Posterior cingulate gyrus (tissue), 11 donors: ENCODE results near the gene PTBP3.
A peak's percentile ranks its signal among the peaks of the same experiment; 100 is the strongest.
"Not testable (repeated sequence)": the region's sequence is repeated elsewhere in the genome, so short reads cannot be mapped to it uniquely, and the experiment has no call there.

ENCODE experiments used
- DNase-seq, 10 donors: peaks; one replicate each; pipeline versions ENCODE4 v3.0.0 to v3.0.0-alpha.2; 2020 to 2021; ENCODE audit warnings: mixed read lengths in 3 of 10
- intact Hi-C: fragments of 100-400 bp; cut with DNase I; formaldehyde crosslinking; loops from one replicate; pipeline ENCODE4 v1.15.1; 2023

The PTBP3 gene, protein sequence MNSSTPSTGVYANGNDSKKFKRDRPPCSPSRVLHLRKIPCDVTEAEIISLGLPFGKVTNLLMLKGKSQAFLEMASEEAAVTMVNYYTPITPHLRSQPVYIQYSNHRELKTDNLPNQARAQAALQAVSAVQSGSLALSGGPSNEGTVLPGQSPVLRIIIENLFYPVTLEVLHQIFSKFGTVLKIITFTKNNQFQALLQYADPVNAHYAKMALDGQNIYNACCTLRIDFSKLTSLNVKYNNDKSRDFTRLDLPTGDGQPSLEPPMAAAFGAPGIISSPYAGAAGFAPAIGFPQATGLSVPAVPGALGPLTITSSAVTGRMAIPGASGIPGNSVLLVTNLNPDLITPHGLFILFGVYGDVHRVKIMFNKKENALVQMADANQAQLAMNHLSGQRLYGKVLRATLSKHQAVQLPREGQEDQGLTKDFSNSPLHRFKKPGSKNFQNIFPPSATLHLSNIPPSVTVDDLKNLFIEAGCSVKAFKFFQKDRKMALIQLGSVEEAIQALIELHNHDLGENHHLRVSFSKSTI

DNA sequence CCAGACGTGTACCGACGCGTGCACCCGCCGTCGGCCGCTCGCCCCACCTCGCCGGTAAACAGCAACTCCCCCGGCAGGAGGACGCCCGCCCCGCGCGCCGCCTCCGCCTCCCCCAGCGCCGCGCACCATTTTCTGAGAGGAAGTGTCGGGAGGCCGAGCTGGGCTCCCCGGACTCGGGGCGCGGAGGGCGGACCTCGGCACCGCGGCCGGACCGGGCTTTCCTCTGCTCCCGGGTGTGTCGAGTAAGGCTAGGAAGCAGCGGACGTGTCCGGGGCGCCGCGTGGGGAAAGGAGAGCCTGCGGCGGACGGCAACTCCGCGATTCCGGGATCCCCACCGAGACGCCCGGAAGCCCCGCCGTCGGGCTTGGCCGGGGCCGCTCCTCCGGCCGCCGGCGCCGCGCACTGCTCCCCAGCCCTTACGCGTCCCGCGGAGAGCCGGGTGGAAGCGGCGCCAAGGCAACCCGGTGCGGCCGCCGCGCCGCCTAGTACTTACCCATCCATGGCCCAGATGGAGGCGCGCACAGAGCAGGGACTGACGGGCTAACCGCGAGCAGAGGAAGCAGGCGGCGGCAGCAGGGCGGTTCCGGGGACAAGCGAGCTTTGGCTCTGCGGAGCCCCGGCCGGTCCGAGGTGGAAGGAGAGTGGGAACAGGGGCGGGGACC is at the start of gene PTBP3:
Gene PTBP3, minus strand, starts transcription at position 643 of the 662 bp plus-strand sequence. CDS start 35,754 bp downstream, outside the sequence.
- peak; percentile 23 to 94 (median 49) for DNase-seq
- intact Hi-C loops: loop anchor here (2.0 to 10.0 kb wide), 3 partner anchors 46 to 436 kb away; partner anchors contain the start of gene UGCG

DNA sequence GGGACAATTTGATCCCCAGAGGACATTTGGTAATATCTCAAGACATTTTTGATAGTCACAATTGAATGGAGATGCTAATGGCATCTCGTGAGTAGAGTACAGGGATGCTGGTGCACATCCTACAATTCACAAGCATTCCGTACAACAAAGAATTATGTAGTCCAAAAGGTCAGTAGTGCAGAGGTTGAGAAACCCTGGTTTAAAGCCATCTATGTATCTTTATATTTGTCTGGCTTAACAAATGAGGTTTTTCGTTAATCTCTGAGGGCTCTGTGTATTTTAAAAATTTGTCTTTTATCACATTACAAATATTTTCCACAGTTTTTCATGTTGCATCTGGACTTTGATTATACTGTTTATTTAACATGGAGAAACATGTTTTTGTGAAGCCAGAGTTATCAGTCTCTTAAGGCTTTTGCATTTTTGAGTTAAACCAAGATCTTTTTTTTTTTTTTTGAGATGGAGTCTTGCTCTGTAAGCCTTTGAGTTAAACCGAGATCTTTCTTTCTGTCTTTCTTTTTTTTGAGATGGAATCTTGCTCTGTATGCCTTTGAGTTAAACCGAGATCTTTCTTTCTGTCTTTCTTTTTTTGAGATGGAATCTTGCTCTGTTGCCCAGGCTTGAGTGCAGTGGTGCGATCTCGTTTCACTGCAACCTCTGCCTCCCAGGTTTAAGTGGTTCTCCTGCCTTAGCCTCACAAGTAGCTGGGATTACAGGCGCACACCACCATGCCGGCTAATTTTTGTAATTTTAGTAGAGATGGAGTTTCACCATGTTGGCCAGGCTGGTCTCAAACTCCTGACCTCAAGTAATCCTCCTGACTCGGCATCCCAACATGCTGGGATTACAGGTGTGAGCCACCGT is 49.3 kb upstream of the PTBP3 start:
- no peak for DNase-seq
- intact Hi-C loops: loop anchor here (5.0 kb wide), 1 partner anchor 485 kb away; the partner anchor contains the start of gene UGCG

DNA sequence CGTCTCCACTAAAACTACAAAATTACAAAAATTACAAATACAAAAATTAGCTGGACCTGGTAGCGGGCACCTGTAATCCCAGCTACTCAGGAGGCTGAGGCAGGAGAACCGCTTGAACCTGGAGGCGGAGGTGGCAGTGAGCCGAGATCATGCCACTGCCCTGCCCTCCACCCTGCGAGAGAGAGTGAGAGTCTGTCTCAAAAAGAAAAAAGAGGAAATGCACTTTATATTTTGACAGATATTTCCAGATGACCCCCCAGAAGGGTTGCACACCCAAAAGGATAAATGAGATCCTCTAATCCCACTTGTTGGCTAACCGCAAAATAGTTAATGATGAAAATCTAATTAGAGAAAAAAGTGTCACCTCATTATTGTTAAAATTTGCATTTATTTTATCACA is 48.6 kb upstream of the PTBP3 start:
- DNase-seq: no peak
- intact Hi-C loops: loop anchor here (5.0 kb wide), 1 partner anchor 485 kb away; the partner anchor contains the start of gene UGCG

DNA sequence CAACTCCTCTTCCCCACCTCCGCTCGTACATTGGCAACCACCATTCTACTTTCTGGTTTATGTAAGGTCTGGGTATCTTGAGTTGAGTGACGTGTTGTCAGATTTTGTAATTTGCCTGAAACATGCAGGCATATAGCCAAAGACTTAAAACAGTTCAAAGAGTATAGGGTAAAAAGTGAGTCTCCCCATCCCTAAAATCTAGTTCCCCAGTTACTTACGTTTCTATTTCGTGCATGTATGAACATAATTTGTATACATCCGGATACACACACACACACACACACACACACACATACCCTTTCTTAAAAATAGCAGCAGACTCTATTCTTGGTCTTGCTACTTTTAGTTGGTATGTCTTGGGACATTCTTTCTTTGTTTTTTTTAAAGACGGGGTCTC is 47.4 kb upstream of the PTBP3 start:
- no peak for DNase-seq
- intact Hi-C loops: loop anchor here (2.0 to 5.0 kb wide), 2 partner anchors 106 to 484 kb away; partner anchors contain the start of genes KIAA1958 and UGCG

DNA sequence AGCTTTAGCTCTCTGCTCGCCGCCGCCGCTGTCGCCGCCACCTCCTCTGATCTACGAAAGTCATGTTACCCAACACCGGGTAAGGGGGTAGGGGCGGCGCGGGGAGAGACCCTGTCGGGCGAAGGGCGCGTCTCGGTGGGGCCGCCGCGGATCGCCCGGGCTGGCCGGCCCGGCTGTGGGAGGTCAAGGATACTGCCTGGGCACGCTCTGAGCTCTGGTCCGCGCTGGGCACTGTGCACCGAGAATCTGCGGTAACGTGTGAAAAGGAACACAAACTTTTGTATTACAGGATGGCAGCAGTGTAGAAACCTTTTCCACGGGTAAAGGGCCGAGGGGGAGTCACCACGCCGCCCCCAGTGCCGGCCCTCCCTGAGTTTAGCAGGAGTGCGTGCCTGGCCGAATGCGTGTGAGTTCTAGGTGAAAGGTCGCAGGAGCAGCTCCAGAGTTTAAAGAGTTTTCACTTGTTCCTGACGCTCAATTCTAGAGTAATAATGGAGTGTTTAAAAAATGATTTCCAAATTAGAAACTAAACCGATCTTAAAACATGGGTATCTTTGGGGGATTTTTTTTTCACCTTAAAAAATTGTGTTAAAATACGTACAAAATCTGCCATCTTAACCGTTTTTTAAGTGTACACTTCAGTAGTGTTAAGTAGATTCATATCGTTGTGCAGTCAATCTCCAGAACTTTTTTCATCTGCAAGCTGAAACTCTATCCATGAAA is 46.8 kb upstream of the PTBP3 start, which contains the start of gene HSDL2:
Gene HSDL2, plus strand, starts transcription at position 7 of the 723 bp plus-strand sequence. Its CDS starts 56 bp downstream, at position 63.
- DNase-seq: peak in 2 of 10 donors; percentile 22 to 77
- intact Hi-C loops: loop anchor here (2.0 to 5.0 kb wide), 2 partner anchors 107 to 483 kb away; partner anchors contain the start of genes KIAA1958 and UGCG

DNA sequence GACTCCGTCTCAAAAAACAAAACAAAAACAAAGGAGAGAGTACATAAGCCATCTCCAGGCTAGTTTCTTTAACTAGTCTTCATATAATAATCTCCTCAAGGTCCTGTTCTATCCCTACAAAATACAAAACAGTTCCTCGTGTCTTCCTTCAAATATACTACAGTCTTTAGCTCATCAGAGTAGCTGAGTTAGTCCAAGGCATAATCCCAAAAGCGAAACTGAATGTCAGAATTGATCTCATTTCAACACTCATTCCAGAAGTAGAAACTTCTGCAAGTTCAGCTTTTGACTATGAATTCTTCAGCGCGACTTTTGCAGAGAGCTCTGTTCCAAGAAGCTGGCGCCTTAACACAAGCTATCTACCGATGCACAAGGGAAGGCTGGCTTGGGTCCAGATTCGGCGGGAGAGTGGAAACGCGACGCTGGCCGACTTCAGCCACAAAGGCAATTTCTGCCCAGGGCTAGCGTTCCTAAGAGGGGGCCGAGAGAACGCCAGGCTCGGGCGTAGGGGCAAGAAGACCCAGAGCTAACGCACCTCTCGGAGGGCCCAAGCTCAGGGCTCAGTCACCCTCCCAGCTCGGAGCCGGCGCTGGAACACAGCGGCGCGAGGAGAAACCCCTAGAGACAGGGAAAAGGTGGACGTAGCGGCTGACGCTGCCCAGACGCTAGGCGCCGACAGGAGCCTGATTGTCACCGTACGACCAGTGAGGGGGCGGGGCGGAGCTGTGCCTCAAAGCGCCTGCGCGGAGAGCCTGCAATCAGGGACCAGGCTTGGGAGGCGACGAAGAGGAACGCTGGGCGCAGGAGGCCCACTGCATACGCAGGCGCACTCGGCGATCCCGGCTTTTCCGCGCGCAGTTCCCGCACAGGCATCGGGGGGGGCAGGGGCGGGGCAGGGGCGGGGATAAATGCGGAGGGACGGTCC is 46.0 kb upstream of the PTBP3 start:
- intact Hi-C loops: loop anchor here (2.0 to 5.0 kb wide), 4 partner anchors 47 to 482 kb away; partner anchors contain the start of genes INIP, KIAA1958, PTBP3 and UGCG

DNA sequence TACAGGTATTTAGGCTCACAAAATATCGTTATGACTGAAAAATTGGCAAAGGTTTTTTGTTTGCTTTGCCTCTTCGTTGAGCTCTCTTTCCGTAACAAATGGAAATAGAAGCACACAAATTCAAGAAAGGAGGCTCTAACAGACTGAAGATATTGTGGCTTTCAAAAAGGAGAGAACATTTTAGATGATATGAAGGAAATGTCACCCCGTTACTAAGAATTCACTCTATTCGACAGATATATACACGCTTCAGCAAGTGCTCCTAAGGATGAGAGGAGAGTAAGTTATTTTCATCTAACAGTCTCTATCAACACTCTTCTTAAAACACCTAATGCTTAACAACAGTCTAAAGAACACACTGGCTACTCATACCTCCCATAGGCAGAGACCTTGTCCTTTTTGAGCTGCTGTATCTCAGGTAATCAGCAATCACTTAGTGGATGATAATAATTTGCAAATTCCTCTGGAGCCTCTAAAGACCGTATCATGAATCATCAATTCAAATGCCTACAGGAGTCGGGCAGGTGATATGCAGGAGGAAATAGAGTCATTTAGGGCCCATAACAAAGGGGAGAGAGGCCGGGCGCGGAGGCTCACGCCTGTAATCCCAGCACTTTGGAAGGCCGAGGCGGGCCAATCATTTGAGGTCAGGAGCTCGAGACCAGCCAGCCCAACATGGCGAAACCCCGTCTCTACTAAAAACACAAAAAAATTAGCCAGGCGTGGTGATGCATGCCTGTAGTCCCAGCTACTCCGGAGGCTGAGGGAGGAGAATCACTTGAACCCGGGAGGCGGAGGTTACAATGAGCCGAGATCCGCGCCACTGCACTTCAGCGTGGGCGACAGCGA is 45.1 kb upstream of the PTBP3 start:
- intact Hi-C loops: loop anchor here (2.0 to 5.0 kb wide), 2 partner anchors 46 to 339 kb away; partner anchors contain the start of genes INIP and PTBP3
- peak in 1 of 10 donors; percentile 12 for DNase-seq

More for the DNA sequence above, 46.0 kb upstream of the PTBP3 start:
- DNase-seq: peak; percentile 97 to 100 (median 99)

DNA sequence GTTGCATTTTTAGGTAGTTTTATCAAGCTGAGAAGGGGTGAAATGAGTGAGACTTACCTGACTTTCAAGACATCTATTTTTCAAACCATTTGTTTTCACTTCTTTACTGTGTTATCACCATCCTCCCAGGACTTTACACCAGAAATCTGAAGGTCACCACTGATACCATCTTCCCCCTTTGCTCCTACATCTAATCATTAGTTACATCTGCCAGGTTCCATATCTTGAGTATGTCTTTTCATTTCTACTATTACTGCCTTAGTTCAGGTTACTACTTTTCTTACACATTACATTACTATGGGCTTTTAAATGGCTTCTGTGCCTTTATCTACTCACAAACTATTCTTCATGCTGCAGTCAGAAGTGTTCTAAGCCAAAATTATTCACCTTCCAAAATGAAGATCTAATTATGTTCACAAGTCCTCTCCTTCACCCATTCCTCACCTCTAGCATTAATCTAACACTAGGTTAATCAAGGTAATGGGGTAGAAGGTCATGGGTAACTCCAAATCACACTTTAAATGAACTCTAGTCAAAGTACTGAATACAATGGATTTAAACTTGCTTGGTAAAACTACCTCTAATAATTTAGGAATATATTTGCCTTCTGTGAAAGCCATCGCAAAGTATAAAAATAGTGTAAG is 44.4 kb upstream of the PTBP3 start:
- intact Hi-C loops: loop anchor here (2.0 to 5.0 kb wide), 2 partner anchors 45 to 339 kb away; partner anchors contain the start of genes INIP and PTBP3
- no peak for DNase-seq

DNA sequence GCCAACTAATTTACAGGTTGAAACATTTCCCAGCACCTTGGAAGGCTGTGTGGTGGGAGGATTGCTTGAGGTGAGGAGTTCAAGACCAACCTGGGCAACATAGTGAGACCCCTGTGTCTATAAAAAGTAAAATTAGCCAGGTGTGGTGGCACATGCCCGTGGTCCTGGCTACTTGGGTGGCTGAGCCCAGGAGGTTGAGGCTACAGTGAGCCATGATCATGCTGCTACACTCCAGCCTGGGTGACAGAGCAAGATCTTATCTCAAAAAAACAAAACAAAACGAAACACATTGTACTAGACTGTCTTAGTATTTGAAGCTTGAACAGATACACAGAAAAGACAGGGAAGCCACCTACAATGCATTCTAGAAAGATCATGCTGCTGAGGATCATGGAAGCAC is 43.7 kb upstream of the PTBP3 start:
- no peak for DNase-seq
- intact Hi-C loops: loop anchor here (5.0 kb wide), 1 partner anchor 340 kb away; the partner anchor contains the start of gene INIP

DNA sequence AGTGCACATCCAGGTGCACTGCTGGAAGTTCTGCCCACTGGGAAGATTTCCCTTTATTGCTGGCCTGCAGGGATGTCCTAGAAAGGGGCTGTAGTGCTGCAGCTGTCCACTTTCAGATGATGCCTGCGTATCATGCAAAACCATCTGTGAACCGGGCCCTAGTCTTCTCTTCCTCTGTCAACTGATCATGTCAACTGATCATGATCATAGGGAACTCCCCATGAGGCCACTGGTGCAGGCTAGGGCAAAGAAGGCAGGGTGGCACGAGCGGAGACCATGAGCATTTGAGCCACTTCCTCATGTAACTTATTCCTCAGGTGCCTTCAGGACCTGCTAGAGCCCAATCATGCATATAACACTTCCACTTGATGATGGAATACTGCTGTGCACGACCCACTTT is 41.9 kb upstream of the PTBP3 start:
- intact Hi-C loops: loop anchor here (5.0 kb wide), 1 partner anchor 342 kb away; the partner anchor contains the start of gene INIP
- DNase-seq: no peak

DNA sequence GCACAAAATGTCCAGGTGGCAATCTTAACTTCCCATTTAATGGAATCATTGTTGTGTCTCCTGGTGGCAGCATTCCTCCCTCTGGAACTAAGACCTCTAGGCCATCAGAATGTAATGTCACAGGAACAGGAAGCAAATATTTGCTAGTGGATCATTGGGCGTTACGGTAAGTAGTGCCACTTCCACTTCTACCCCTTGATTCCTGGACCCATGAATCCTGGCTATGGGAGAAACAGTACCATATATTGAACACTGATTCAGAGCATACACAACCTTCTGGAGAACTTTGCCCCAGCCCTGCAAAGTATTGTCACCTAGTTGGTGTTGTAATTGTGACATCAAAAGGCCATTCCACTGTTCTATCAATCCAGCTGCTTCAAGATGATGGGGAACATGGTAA is 40.8 kb upstream of the PTBP3 start:
- DNase-seq, intact Hi-C loops: not testable (repeated sequence)

DNA sequence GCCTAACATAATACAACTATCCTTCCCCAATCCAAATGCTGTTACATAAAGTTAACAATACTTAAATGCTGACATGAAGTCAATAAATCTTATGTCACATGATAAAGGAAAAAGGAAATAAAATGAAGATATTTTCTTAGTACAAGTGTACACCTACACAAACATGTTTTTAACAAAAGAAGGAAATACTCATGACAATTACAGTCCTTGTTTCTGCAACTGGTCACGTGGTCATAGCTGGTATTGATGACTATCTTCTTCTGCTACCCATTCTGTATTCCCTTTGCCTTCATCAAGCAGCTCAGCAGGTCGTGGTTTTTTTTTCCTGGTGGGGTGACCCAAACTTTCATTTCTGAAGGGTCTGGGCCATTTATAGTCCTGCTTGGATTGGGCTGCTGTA is 40.2 kb upstream of the PTBP3 start:
- intact Hi-C loops, DNase-seq: not testable (repeated sequence)

DNA sequence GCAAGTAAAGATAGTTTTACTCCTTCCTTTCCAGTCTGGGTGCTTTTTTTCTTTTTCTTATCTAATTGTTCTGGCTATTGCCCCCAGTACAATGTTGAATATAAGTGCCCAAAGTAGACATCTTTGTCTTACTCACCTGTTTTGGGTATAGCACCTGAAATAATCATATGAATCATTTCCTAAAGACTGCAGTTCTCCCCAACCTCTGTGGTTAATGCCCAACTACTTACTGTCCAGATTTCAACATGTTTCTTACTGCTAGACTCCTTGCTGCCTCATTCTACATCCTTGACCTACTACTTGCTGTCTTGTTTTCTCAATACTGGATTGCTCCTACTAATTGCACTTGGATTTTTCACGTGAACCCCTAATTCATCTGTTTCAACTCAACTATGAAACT is 37.6 kb upstream of the PTBP3 start:
- intact Hi-C loops: no loop called here
- DNase-seq: no peak

DNA sequence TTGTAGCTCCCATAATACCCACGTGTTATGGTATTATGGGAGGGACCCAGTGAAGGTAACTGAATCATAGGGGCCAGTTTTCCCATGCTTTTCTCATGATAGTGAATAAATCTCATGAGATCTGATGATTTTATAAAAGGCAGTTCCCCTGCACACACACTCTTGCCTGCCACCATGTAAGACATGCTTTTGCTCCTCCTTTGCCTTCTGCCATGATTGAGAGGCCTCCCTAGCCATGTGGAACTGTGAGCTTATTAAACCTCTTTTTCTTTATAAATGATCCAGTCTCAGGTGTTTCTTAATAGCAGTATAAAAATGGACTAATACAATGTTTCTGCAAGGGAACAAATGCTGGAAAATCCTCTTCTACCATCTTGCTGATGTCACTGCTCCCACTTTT is 36.4 kb upstream of the PTBP3 start:
- intact Hi-C loops: loop anchor here (10.0 kb wide), 1 partner anchor 605 kb away; no protein-coding TSS in a partner anchor
- no peak for DNase-seq

DNA sequence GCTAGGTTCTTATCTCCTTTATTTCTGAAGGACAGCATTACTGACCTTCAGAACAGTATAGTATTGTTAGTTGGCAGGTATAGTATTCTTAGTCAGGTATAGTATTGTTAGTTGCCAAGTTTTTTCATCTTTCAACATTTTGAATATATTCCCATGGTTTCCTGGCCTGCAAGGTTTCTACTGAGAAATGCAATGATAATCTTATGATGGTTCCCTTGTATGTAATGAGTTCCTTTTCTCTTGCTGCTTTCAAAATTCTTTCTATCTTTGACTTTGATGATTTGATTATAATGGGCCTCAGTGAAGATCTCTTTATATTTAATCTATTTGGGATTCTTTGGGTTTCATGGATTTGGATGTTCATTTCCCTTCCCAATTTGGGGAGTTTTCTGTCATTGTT is 34.0 kb upstream of the PTBP3 start:
- intact Hi-C loops: loop anchor here (10.0 kb wide), 1 partner anchor 603 kb away; no protein-coding TSS in a partner anchor
- DNase-seq: no peak

DNA sequence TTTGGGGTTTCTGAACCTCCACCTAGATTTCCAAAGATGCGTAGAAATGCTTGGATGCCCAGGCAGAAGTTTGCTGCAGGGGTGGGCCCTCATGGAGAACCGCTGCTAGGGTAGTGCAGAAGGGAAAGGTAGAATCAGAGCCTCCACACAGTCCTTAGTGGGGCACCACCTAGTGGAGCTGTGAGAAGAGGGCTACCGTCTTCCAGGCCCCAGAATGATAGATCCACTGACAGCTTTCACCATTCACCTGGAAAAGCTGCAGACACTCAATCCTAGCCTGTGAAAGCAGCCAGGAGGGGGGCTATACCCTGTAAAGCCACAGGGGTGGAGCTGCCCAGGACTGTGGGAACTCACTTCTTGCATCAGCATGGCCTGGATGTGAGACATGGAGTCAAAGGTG is 33.2 kb upstream of the PTBP3 start:
- intact Hi-C loops: loop anchor here (10.0 kb wide), 1 partner anchor 602 kb away; no protein-coding TSS in a partner anchor
- DNase-seq: no peak
